ENCODE results near the gene FGD5.

FGD5 gene

DNA sequence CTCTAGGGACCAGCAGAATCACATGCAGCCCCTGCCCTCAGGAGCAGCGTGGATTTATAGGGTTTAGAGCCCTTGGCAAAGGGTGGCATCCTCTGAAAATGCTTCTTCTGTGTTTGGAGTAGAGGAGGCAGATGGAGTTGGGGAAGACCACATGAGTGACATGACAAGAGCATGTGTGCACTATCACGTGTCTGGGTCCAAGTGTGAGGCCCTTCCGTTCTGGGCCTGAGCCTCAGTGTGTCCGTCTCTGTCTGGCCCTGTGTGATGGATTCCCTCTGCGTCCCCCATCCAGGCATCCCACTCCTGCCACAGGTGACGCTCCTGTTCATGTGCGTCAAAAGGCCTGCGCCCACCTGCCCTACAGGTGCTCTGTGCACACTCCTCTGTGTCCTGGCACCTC lies 30.1 kb downstream of the FGD5 start:
- no peak for DNase-seq (ENCODE audit: low read depth in 2 of 2)

- no peak for DNase-seq (ENCODE audit: low read depth in 2 of 2)
These were observed 31.0 kb downstream of the FGD5 start for GRCh38 chr3:14849638-14850230.

GRCh38 chr3:14852058-14852594 lies 33.4 kb downstream of the FGD5 start:
- DNase-seq (ENCODE audit: low read depth in 2 of 2), result no peak

GRCh38 chr3:14852717-14853116 lies 34.0 kb downstream of the FGD5 start:
- no peak for DNase-seq (ENCODE audit: low read depth in 2 of 2)

GRCh38 chr3:14853271-14853951 lies 34.6 kb downstream of the FGD5 start:
- no peak for DNase-seq (ENCODE audit: low read depth in 2 of 2)

DNA sequence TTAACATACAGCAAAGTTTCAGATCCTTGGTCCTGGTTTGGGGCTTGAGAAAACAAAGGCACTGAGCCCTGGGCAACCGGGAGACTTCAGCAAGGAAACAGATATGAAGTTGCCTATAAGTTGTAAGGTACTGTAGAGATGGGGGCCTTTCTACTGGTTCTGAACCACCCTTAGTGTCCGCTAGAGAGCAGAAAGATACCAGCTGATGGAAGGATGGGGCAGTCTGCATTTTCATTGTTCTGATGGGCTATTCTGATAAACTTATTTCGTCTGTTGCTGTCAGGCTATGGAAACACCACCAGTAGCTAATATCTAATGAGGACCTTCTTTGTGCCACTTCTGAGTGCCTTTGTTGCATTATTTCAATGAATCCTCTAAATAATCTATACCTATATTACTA lies 38.7 kb downstream of the FGD5 start:
- no peak for DNase-seq (ENCODE audit: low read depth in 2 of 2)

GRCh38 chr3:14858105-14858504 lies 39.3 kb downstream of the FGD5 start:
- no peak for DNase-seq (ENCODE audit: low read depth in 2 of 2)

GRCh38 chr3:14859880-14860279 lies 41.1 kb downstream of the FGD5 start:
- DNase-seq (ENCODE audit: low read depth in 2 of 2), result no peak

DNA sequence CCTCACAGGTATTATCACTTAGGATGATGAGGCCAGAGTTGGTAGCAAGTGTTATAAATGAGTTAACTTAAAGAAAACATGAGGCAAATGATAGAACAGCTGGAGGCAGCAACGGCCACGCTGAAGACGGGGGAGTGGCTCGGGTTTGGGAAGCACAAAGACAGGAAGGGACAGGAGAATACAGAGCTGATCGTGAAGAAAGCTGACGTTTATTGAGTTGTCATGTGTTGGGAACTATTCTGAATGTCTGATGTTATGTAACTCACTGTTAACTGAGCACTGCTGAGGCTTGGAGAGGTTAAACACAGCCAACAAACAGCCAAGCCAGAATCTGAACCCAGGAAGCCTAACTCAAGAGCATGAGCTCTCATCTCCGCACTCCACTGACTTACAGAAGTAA lies 42.3 kb downstream of the FGD5 start:
- DNase-seq (ENCODE audit: low read depth in 2 of 2), result no peak

DNA sequence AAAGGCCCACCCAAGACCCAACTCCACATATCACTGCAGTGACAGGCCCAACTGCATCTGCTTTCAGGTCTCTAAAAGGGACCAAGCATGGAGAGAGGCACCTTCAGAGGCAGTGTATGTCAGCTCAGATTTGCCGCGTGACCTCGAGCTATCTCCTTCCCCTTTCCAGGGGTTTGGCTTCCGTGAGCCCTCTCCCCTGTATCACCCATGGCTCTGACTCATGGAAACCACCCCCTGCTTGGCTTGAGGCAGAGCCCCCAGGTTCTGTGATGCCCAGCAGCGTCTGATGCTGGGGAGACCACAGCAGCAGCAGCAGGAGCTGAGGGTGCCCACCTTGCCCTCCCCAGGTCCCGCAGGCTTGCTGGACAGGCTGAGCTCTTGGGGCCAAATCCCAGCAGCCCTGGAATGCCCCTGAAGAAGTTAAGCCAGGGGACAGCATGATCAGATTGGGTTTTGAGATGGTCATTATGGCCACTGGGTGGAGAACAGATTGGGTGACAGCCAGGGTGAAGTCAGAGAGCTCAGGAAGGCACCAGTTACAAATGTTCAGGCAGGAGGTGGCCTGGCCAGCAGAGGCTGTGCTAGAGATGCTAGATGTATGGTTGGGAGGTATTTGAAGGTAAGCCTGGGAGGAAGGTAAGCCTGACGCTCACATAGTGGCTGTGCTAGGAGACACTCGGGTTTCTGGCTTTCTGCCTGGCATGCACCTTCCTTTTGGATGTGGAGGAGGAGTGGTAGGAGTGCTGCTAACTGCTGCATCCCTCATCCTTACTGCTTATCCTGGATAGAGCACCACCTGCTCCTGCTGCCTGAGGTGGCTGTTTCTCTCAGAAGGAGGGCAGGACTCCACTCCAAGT lies 42.9 kb downstream of the FGD5 start:
- DNase-seq (ENCODE audit: low read depth in 2 of 2), result no peak

GRCh38 chr3:14862303-14862660 lies 43.5 kb downstream of the FGD5 start:
- no peak for DNase-seq (ENCODE audit: low read depth in 2 of 2)

DNA sequence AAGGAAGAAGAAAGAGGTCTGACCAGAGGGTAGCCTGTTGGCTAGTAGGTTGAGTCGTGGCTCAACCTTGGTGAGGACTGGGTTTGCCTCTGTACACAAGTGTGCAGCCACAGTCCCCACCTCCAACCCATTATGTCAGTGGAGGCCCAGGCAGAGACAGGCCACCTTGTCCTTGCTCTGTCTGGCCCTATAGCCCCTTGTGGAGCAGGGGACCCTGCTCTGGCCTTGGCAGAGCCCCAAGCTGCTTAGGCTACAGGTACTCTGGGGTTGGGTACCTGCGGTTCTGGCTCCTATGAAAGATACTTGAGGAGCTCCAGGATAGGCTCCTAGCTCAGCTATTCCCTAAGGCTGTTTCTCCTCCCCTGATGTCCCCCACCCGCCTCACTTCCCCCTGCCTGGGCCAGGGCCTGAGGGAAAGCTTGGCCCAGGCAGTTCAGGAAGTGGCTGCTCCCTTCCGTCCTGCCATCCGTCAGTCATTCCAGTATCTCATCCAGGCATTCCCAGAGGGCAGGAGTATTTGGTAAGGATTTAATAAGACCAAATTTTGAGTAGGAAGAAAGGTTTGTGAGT lies 44.0 kb downstream of the FGD5 start:
- no peak for DNase-seq (ENCODE audit: low read depth in 2 of 2)

GRCh38 chr3:14863333-14864100 lies 44.8 kb downstream of the FGD5 start:
- DNase-seq (ENCODE audit: low read depth in 2 of 2), result no peak

GRCh38 chr3:14864131-14864530 lies 45.4 kb downstream of the FGD5 start:
- DNase-seq (ENCODE audit: low read depth in 2 of 2), result no peak

GRCh38 chr3:14866627-14867026 lies 47.9 kb downstream of the FGD5 start:
- DNase-seq (ENCODE audit: low read depth in 2 of 2), result no peak

DNA sequence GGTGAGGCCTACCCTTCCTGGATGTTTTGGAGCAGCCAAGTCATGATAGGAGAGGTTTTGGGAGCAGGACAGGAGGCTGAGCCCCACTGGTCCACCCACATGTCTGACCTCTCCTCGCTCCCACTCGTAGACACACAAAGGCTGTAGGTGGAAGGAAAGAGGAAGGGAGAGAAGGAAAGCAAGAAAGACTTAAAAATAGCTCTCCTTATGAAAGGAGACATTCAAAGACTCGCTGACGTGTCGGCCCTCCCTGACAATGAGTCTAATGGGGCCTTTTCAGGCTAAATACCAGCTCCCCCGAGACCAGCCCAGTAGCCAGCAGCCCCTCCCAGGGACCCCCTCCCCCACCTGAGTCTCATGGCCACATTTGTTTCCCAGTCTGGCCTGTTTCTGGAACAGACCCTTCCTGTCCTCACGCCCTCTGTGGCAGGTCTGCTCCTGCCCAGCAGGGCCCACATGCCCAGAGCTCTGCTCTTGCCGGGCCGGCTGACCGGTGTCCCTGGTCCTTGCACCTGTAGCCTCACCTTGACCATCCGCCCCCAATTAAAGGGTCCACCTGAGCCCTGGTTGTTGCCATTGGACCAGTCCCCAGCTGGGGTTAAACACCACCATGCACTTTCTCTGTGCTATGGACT lies 49.3 kb downstream of the FGD5 start:
- DNase-seq (ENCODE audit: low read depth in 2 of 2), result no peak

- DNase-seq (ENCODE audit: low read depth in 2 of 2), result no peak
These were observed 51.4 kb downstream of the FGD5 start for GRCh38 chr3:14869917-14870782.

- DNase-seq (ENCODE audit: low read depth in 2 of 2), result no peak
These were observed 52.0 kb downstream of the FGD5 start for GRCh38 chr3:14870783-14871060.

GRCh38 chr3:14871456-14872200 lies 52.9 kb downstream of the FGD5 start:
- no peak for DNase-seq (ENCODE audit: low read depth in 2 of 2)

- no peak for DNase-seq (ENCODE audit: low read depth in 2 of 2)
These were observed 53.9 kb downstream of the FGD5 start for GRCh38 chr3:14872706-14873105.
